GM18499 (cell line): Measurements from ENCODE around the gene NRXN3.

Experiments
- ATAC-seq: cut with Tn5 transposase; IDR thresholded peaks from one replicate; pipeline ENCODE4 v1.9.1; 2021; ENCODE audit warnings: moderate number of reproducible peaks; ENCODE audit not compliant: insufficient read depth, unreplicated experiment

NRXN3 gene

GRCh38 chr14:79144896-79145295 lies 974.7 kb downstream of the NRXN3 start:
- ATAC-seq: no peak

GRCh38 chr14:79150226-79150625 lies 980.1 kb downstream of the NRXN3 start:
- no peak for ATAC-seq

GRCh38 chr14:79157369-79157768 lies 987.2 kb downstream of the NRXN3 start:
- ATAC-seq: no peak

- no peak for ATAC-seq
Observed at GRCh38 chr14:79161571-79161970, 991.4 kb downstream of the NRXN3 start.

GRCh38 chr14:79162833-79163232 lies 992.7 kb downstream of the NRXN3 start:
- ATAC-seq: no peak

- ATAC-seq: no peak
Observed at GRCh38 chr14:79165471-79166090, 995.4 kb downstream of the NRXN3 start.

- ATAC-seq: no peak
Observed at GRCh38 chr14:79166171-79166570, 996.0 kb downstream of the NRXN3 start.

- ATAC-seq: no peak
Observed at GRCh38 chr14:79167957-79168356, 997.8 kb downstream of the NRXN3 start.

- ATAC-seq: no peak
Observed at GRCh38 chr14:79175671-79176070, 1005.5 kb downstream of the NRXN3 start.

GRCh38 chr14:79177106-79177505 lies 1006.9 kb downstream of the NRXN3 start:
- no peak for ATAC-seq

- no peak for ATAC-seq
Observed at GRCh38 chr14:79178719-79179118, 1008.5 kb downstream of the NRXN3 start.

- no peak for ATAC-seq
Observed at GRCh38 chr14:79179985-79180384, 1009.8 kb downstream of the NRXN3 start.

- ATAC-seq: no peak
Observed at GRCh38 chr14:79180656-79181055, 1010.5 kb downstream of the NRXN3 start.

- no peak for ATAC-seq
Observed at GRCh38 chr14:79186523-79186922, 1016.4 kb downstream of the NRXN3 start.

GRCh38 chr14:79193689-79194477 lies 1023.7 kb downstream of the NRXN3 start:
- ATAC-seq: no peak

GRCh38 chr14:79196216-79196615 lies 1026.0 kb downstream of the NRXN3 start:
- no peak for ATAC-seq

- ATAC-seq: no peak
Observed at GRCh38 chr14:79197516-79197915, 1027.3 kb downstream of the NRXN3 start.

GRCh38 chr14:79199217-79199616 lies 1029.0 kb downstream of the NRXN3 start:
- ATAC-seq: no peak

- no peak for ATAC-seq
Observed at GRCh38 chr14:79201564-79202207, 1031.5 kb downstream of the NRXN3 start.

- ATAC-seq: no peak
Observed at GRCh38 chr14:79204591-79204990, 1034.4 kb downstream of the NRXN3 start.

GRCh38 chr14:79209418-79209817 lies 1039.2 kb downstream of the NRXN3 start:
- no peak for ATAC-seq
